Mononuclear cell (primary cell): ENCODE data around the gene VARS1. TPM values are rescaled to one million over a fixed set of nuclear protein-coding genes. Genes with fewer than 3 reads are reported as not detected.

Experiments
- H3K27me3 ChIP-seq: 2 replicates; pipeline ENCODE4 v1.6.0; 2011; ENCODE audit warnings: low read length, control low read depth; ENCODE audit not compliant: insufficient read depth
- H3K4me1 ChIP-seq: 2 replicates; pipeline ENCODE4 v1.5.1; 2011; ENCODE audit warnings: mild to moderate bottlenecking, low read length, control low read depth; ENCODE audit not compliant: insufficient read depth
- H3K4me3 ChIP-seq: 2 replicates; pipeline ENCODE4 v1.5.1; 2011; ENCODE audit warnings: mild to moderate bottlenecking, low read length, moderate library complexity
- H3K9me3 ChIP-seq: 2 replicates; pipeline ENCODE4 v1.5.1; 2011; ENCODE audit warnings: low read depth, mild to moderate bottlenecking, control low read depth, low read length
- total RNA-seq: library from RNA; depleted of rRNA; stranded (reverse); fragments of >200 nt; gene quantifications from one replicate; pipeline ENCODE4 v1.2.3, GENCODE V29; 2012

Gene VARS1
- total RNA-seq, 1 donor = 12.3 TPM

DNA sequence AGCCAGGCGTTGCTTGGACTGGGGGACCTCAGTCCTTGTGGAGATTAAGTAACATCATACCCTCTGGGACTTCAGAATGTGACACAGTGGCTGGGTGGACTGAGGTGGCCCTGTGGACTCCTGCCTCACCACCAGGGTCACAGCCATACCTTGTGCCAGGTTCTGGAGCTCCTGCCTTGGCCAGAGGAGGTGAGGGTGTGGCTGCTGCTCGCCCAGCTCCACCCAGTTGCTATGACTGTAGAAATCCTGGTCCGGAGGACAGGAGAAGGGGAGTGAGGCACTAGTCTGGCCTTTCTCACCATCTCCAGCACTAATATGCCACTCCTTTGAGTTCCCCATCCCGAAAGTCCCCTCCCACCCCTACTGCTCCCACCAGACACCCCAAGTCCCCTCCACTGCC is 20.4 kb downstream of the VARS1 start:
- no peaks in the 10 kb centered on the region for H3K27me3 ChIP-seq
- peaks cover 32% of the 10 kb centered on the region for H3K4me1 ChIP-seq
- H3K9me3 ChIP-seq = no peaks in the 10 kb centered on the region
- H3K4me3 ChIP-seq = no peak overlapping the region

DNA sequence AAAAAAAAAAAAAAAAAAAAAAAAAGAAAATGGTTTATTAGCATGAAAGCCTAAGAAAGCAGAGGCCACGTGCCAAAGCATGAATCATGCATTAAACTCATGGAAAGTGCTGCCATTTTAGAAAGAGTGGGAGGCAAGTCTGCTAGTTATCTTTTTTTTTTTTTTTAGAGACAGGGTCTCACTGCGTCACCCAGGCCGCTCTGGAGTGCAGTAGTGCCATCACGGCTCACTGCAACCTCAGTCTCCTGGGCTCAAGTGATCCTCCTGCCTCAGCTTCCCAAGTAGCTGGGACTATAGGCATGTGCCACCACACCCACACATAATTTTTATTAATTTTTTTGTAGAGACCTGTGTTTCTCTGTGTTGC is 23.6 kb downstream of the VARS1 start:
- H3K4me3 ChIP-seq = no peak overlapping the region
- H3K4me1 ChIP-seq = peaks cover 46% of the 10 kb centered on the region
- no peaks in the 10 kb centered on the region for H3K27me3 ChIP-seq
- no peaks in the 10 kb centered on the region for H3K9me3 ChIP-seq

DNA sequence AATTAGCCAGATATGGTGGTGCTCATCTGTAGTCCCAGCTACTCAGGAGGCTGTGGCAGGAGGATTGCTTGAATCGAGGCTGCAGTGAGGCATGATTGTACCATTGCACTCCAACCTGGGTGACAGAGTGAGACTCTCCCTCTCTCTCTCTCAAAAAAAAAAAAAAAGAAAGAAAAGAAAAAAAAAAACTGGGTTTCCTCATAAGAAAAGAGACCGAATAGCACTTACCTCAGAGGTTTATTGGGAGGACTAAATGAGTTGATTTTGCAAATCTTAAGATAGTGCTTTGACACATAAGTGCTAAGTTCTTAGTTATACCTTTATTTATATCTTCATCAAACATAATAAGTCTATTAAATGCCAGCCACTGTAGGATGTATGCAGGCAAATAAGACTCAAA is 24.7 kb downstream of the VARS1 start:
- Histone ChIP-seq H3K27me3 (no peaks in the 10 kb centered on the region), H3K9me3 (no peaks in the 10 kb centered on the region), H3K4me1 (peaks cover 35% of the 10 kb centered on the region), H3K4me3 (no peak overlapping the region)

DNA sequence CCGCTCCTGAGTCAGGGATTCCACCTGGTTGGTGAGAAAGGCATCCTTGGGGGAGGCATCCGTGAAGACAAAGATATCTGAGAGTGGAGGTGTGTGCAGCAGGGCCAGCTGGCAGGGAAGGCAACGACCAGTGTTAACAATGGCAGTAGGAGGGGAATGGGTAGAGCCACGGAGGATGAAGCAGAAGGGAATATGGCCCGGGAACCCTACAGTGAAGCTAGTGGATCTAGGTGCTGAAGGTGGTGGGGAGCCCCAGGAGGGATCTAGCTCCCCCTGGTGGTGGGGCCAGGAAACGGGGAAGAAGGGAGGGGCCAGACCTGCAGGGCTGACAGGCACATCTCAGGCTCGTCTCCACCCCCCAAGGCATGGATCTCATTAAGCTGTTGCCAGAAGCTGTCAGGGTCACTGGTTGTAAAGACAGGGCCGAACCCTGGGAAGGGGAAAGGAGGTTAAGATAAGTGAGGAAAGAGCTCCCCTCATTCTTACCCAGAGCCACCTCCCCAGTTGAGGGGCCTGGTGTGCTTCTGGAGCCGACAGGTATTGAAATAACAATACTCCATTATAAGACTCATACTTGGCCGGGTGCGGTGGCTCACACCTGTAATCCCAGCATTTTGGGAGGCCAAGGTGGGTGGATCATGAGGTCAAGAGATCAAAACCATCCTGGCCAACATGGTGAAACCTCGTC is 25.7 kb downstream of the VARS1 start:
- no peaks in the 10 kb centered on the region for H3K27me3 ChIP-seq
- peaks cover 35% of the 10 kb centered on the region for H3K4me1 ChIP-seq
- no peak overlapping the region for H3K4me3 ChIP-seq
- no peaks in the 10 kb centered on the region for H3K9me3 ChIP-seq

DNA sequence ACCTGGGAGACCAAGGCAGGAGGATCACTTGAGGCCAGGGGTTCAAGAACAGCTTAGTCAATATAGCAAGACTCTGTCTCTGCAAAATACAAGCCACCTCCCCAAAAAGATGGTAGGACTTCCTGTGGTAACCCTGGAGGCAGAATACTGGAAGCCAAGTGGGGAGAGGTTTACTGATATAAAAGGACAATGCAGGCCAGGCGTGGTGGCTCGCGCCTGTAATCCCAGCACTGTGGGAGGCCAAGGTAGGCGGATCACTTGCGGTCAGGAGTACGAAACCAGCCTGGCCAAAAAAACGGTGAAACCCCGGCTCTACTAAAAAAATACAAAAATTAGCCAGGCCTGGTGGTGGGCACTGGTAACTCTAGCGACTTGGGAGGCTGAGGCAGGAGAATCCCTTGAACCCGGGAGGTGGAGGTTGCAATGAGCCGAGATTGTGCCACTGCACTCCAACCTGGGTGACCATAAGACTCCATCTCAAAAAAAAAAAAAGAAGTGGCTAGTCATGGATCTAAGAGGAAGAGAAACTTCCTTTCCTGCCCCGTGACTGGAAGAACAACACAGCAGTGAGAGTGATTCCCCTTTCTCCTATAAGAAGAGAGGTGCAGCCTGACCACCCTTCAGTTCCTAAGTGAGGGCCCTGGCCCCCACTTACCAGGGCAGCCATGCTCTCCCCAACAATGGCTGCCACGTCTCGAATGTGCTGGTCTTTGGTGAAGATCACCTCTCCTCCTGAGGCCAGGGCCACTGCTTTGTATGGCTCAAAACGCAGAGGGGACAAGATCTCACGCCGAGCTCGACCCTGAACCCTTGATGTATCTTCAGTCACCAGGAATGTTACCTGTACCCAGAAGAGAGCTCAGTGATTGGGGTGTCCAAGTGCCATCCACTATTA is 26.9 kb downstream of the VARS1 start:
- no peaks in the 10 kb centered on the region for H3K9me3 ChIP-seq
- no peaks in the 10 kb centered on the region for H3K27me3 ChIP-seq
- H3K4me3 ChIP-seq = no peak overlapping the region
- H3K4me1 ChIP-seq = peaks cover 35% of the 10 kb centered on the region

DNA sequence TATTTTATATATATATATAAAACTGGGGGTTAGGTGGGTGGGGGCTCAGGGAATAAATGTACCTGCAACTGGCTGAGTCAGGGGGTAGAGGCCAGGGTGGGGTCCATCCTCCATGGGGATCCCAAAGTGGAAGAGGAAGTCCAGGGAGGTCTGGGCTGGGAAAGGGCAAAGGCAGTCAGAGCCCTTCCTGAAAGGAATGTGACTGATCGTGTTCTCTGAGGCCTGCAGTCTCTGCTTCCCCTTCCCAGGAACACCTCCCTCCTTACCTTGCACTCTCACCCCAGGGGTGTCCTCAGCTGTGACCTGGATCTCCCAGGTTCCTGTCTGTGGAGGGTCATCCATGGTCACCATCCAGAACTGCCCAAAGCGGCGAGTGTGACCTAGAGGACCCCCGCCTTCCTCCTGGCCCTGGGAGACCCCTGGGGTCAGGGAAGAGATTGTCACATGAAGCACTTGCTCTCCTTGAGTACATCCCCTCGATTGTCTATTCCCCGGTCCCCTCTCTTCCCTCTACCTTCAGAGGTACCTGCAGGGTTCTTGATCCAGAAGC is 28.4 kb downstream of the VARS1 start:
- H3K4me3 ChIP-seq = no peak overlapping the region
- peaks cover 22% of the 10 kb centered on the region for H3K4me1 ChIP-seq
- no peaks in the 10 kb centered on the region for H3K27me3 ChIP-seq
- H3K9me3 ChIP-seq = no peaks in the 10 kb centered on the region

DNA sequence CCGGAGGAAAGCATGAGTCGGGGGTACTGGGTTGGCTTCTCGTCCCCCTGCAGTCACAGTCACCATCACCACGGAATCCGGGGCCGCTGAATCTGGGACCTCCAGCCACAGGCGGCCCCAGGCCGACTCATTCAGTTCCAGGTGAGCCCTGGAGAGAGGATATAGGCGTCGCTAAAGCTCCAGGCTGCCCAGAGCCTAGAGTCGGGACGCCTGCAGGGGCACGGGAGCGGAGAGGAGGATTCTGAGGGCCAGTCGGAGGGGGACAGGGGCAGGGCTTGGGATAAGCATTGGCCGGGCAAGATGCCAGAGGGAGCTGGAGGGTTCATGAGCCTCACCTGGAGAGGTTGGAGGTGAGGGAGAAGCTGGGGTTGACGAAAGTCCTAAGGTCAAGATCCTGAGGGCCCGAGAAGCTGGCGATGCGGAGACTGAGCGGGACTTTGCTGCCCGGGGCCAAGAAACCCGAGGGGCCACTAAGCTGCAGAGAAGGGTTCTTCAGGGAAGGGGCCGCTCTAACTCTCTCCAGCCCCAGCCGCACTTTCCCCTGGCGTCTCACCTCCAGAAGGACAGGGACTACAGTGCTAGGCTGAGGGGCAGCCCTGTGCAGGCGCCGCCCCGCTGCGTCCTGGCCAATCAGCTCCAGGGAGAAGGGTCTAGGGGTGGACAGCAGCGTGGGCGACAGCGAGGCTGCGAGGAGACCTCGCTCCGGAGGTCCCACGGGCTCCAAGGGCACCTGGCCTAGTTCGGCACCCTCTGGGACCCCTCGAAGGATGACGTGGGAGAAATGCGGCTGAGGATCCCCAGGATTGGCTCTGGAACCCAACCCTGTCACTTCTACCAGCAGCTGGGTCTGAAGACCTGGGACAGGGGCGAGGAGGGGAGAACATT is 29.4 kb downstream of the VARS1 start:
- Histone ChIP-seq H3K4me1 (peaks cover 20% of the 10 kb centered on the region), H3K4me3 (no peak overlapping the region), H3K9me3 (no peaks in the 10 kb centered on the region), H3K27me3 (no peaks in the 10 kb centered on the region)

DNA sequence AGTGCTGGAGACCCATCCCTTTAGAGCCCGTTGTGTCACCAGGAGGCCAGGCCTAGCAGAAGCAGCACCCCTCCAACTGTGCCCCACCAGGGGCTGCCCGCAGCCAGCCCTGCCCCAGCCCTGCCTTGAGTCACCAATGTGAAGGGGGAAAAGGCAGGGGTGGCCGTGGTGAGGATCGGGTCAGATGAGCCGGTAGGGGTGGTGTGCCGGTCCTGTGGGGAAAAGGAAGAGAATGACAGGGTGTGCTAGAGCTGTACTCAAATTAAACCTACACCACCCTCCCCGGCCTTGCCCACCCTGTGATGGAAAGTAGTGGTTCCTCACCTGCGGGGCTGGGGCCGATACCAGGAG is 30.0 kb downstream of the VARS1 start:
- no peaks in the 10 kb centered on the region for H3K9me3 ChIP-seq
- no peak overlapping the region for H3K4me3 ChIP-seq
- no peaks in the 10 kb centered on the region for H3K27me3 ChIP-seq
- H3K4me1 ChIP-seq = peaks cover 20% of the 10 kb centered on the region

DNA sequence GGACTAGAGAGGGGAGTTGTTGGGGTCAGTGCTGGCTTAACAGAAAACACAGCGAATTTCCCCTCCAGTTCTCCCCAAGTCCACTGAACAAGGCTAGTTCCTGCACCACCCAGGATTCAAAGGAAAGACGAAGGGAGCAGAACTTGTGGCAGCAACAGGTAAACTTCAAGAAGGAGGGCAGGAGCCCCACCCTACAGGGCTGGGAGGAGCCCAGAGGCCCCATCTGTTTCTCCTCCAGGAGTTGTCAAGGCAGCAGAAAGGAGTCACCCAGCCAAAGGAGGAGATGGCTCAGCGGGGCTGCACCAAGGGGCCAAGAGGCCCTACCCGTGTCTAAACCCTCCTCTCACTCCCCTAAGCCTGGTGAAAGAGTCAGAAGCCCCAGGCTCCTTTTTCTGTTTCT is 31.4 kb downstream of the VARS1 start:
- Histone ChIP-seq H3K4me3 (no peak overlapping the region), H3K27me3 (no peaks in the 10 kb centered on the region), H3K9me3 (no peaks in the 10 kb centered on the region), H3K4me1 (peaks cover 15% of the 10 kb centered on the region)

DNA sequence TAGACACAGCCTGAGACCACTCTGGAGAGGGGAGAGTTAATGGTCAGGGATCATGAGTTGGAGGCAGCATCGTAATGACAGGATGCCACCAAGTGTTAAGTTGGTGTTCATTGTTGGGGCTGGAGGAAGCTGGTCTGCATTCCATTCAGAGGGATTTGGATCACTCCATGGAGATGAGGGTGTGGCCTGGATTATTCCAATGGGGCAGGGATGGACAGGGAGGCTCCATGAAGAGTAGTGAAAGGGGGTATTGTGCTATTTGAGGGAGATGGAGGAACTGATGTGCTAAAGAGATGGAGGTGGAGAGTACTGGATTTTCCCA is 32.0 kb downstream of the VARS1 start:
- H3K9me3 ChIP-seq = no peaks in the 10 kb centered on the region
- no peak overlapping the region for H3K4me3 ChIP-seq
- no peaks in the 10 kb centered on the region for H3K27me3 ChIP-seq
- H3K4me1 ChIP-seq = peaks cover 9% of the 10 kb centered on the region

DNA sequence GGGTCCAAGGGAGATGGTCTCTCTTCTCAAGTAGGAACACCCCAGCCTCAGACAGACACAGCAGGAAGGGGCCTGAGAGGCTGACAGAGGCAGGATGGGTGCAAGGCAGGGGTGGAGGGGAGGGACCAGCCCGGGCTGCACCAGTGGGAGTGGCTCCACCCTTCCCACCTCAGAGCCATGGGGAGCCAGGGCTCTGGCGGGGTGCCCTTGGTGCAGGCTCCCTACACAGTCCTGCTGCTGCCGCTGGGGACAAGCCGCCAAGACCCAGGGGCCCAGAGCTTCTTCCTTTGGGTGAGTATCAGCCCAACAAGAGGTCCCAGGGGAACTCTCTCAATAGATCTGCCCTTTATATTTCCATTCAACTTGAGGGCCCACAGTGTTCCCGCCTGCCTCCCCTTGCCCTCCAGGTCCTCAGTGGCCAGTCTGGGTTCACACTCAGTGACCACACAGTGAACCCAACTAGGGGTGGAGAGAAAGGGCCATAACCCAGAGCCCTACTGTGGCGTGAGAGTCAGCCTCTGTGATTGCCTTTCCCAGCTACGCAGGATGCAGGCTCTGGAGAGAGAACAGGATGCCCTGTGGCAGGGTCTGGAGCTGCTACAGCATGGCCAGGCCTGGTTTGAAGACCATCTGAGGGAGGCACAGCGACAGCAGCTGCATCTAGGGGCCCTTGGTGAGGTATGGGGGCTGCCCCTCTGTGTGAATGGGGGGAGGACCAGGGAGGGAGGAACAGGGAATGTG is 32.5 kb downstream of the VARS1 start:
- Histone ChIP-seq H3K4me1 (peaks cover 3% of the 10 kb centered on the region), H3K27me3 (no peaks in the 10 kb centered on the region), H3K9me3 (no peaks in the 10 kb centered on the region), H3K4me3 (no peak overlapping the region)

DNA sequence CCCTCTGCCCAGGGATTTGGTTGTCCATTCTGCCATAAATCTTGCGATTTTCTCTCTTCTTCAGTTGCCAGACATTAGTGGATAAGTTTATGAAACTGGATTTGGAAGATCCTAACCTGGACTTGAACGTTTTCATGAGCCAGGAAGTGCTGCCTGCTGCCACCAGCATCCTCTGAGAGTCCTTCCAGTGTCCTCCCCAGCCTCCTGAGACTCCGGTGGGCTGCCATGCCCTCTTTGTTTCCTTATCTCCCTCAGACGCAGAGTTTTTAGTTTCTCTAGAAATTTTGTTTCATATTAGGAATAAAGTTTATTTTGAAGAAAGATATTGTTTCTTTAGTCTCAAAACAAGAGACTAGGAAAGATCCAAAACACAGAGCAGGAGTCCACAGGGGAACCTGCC is 33.2 kb downstream of the VARS1 start, which contains the start of gene SAPCD1:
SAPCD1 (plus strand) TSS at position 301 of the 400 bp plus-strand sequence. CDS start 399 bp downstream, outside the sequence.
- no peaks in the 10 kb centered on the region for H3K9me3 ChIP-seq
- H3K4me3 ChIP-seq = no peak within 1 kb of the TSS
- H3K27me3 ChIP-seq = no peaks in the 10 kb centered on the region

DNA sequence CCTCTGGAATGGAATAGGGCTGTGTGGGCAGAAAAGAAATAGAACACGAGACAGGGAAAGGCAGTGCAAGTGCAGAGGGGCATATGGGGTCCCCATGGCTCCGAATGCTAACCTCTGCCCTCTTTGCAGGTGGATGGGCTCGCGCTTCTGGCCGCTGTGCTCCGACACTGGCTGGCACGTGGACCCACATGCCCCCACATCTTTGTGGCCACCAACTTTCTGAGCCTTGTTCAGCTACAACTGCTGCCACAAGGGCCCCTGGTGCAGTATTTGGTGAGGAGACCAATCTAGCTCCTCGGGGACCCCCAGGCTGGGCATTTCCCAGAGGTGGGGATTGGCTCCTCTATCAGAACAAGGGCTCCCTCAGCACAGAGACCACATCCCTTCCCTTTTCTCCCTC is 34.2 kb downstream of the VARS1 start:
- no peaks in the 10 kb centered on the region for H3K27me3 ChIP-seq
- H3K9me3 ChIP-seq = no peaks in the 10 kb centered on the region
- H3K4me3 ChIP-seq = no peak overlapping the region
- H3K4me1 ChIP-seq = no peaks in the 10 kb centered on the region

More for the DNA sequence above, 33.2 kb downstream of the VARS1 start, which contains the start of gene SAPCD1:
- no peaks in the 10 kb centered on the region for H3K4me1 ChIP-seq

DNA sequence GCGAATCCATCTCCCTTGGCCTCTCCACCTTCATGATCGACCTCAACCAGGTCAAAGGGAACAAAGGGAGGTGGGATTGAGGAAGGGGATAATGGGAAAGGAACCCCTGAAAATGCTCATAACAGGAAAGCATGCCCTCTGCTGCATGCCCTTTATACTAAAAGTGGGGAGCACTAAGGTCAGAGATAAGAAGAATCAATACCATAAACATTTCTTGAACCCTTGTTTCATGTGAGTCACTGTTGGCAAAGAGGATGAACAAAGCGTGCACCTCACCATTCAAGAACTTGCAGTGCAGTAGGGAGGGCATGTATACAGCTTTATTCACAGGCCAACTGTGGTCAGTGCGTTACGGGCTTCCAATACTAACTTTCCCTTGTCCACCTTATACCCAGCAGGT is 34.8 kb downstream of the VARS1 start:
- no peaks in the 10 kb centered on the region for H3K9me3 ChIP-seq
- H3K4me1 ChIP-seq = no peaks in the 10 kb centered on the region
- no peaks in the 10 kb centered on the region for H3K27me3 ChIP-seq
- no peak overlapping the region for H3K4me3 ChIP-seq
